ENCODE data around the gene AKR1E2. TPM values are rescaled to one million over a fixed set of nuclear protein-coding genes. Genes with fewer than 3 reads are reported as not detected.

AKR1E2 gene
- polyA plus RNA-seq, 1 donor = 3.3 TPM

GRCh38 chr10:4894335-4894734, 68.3 kb downstream of the AKR1E2 start:
- no peak for DNase-seq (ENCODE audit: low read depth)

Other genes starting within 250 kb of the AKR1E2 start
- gene AKR1C1, start 137.2 kb downstream of the AKR1E2 start, polyA plus RNA-seq (ENCODE audit: insufficient read length) = 7.2 TPM
- 10.3 TPM for gene AKR1C2, start 177.7 kb downstream of the AKR1E2 start, polyA plus RNA-seq (ENCODE audit: insufficient read length)

All from forelimb muscle (tissue), 1 donor.